Measurements from ENCODE around the gene RGL3. TPM values are rescaled to one million over a fixed set of nuclear protein-coding genes. Genes with fewer than 3 reads are reported as not detected.

RGL3 gene
- total RNA-seq, 5 donors from 2014 or later (not counting 1 experiment from before 2014, with no cell fraction given), result 0.22 to 0.72 (median 0.50) TPM; not detected in 2

GRCh38 chr19:11446652-11447301 is 27.7 kb upstream of the RGL3 start:
- no peaks in the 10 kb centered on the region for H3K9me3 Mint-ChIP-seq
- Histone ChIP-seq H3K27me3 (replicated peaks in 1 of 2; ENCODE audit: control insufficient read depth in 2 of 2, extremely low read depth in 1 of 2, insufficient read depth in 2 of 2, low read length in 1 of 2) (no peaks in the 10 kb centered on the region), H3K27ac (ENCODE audit: low read length) (no peak overlapping the region), H3K9me3 (no peaks in the 10 kb centered on the region), H3K4me1 (ENCODE audit: control insufficient read depth in 1 of 2, extremely low read depth in 1 of 2, insufficient read depth in 2 of 2, low read length in 2 of 2) (no peaks in the 10 kb centered on the region), H3K36me3 (ENCODE audit: control insufficient read depth in 2 of 2, extremely low read depth in 1 of 2, insufficient read depth in 1 of 2, low read length in 1 of 2) (peaks cover 22 to 64% of the 10 kb centered on the region in 2 donors), H3K4me3 (ENCODE audit: control insufficient read depth in 1 of 2, extremely low read depth in 1 of 2, low read length in 1 of 2) (no peak overlapping the region)
- no peaks in the 10 kb centered on the region for H3K27me3 Mint-ChIP-seq
- WGBS (ENCODE audit: insufficient coverage), result 84% methylated on average over 13 of the region's 23 CpGs
- peaks cover 17% of the 10 kb centered on the region for H3K36me3 Mint-ChIP-seq
- no peak overlapping the region for H3K27ac Mint-ChIP-seq
- H3K4me1 Mint-ChIP-seq, result peaks cover 1 to 4% (median 3%) of the 10 kb centered on the region in 3 donors
- ATAC-seq (replicated peaks in 1 of 4) (peak in 2 of 4 experiments; percentile 36 to 72), DNase-seq (peak in 23 of 35 experiments; percentile 14 to 61 (median 36))
- CTCF ChIA-PET, result no interaction called here
- no peak overlapping the region for H3K4me3 Mint-ChIP-seq
- POLR2A ChIA-PET, result no interaction called here

DNA sequence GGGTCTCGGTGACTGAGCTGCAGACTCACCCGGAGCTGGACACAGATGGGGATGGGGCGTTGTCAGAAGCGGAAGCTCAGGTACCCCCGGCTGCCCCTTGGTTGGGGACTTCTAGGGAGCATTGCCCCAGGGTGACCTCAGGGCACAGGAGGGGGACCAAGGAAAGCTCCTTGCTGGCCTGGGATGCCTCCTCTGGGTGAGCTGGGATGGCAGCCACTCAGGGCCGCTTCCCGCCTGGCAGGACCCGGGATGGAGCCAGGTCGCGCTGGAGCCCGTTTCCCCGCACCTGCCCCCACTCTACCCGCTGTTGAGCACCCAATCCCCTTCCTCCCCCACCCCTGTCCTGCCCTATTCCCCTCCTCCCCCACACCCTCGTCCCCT is 27.1 kb upstream of the RGL3 start:
- peaks cover 20% of the 10 kb centered on the region for H3K36me3 Mint-ChIP-seq
- ChIA-PET POLR2A (no interaction called here), CTCF (no interaction called here)
- H3K4me3 Mint-ChIP-seq, result no peak overlapping the region
- H3K27ac ChIP-seq (ENCODE audit: low read length), result no peak overlapping the region
- peaks cover 22 to 69% of the 10 kb centered on the region in 2 donors for H3K36me3 ChIP-seq (ENCODE audit: control insufficient read depth in 2 of 2, extremely low read depth in 1 of 2, insufficient read depth in 1 of 2, low read length in 1 of 2)
- no peaks in the 10 kb centered on the region for H3K9me3 ChIP-seq
- peaks cover 3 to 7% (median 3%) of the 10 kb centered on the region in 3 donors for H3K4me1 Mint-ChIP-seq
- H3K27me3 Mint-ChIP-seq, result no peaks in the 10 kb centered on the region
- H3K9me3 Mint-ChIP-seq, result no peaks in the 10 kb centered on the region
- H3K27ac Mint-ChIP-seq, result no peak overlapping the region
- DNase-seq, result no peak
- no peaks in the 10 kb centered on the region for H3K27me3 ChIP-seq (replicated peaks in 1 of 2; ENCODE audit: control insufficient read depth in 2 of 2, extremely low read depth in 1 of 2, insufficient read depth in 2 of 2, low read length in 1 of 2)
- no peak for ATAC-seq (replicated peaks in 1 of 4)
- 89% methylated on average over 8 of the region's 14 CpGs for WGBS (ENCODE audit: insufficient coverage)
- H3K4me3 ChIP-seq (ENCODE audit: control insufficient read depth in 1 of 2, extremely low read depth in 1 of 2, low read length in 1 of 2), result no peak overlapping the region
- no peaks in the 10 kb centered on the region for H3K4me1 ChIP-seq (ENCODE audit: control insufficient read depth in 1 of 2, extremely low read depth in 1 of 2, insufficient read depth in 2 of 2, low read length in 2 of 2)

DNA sequence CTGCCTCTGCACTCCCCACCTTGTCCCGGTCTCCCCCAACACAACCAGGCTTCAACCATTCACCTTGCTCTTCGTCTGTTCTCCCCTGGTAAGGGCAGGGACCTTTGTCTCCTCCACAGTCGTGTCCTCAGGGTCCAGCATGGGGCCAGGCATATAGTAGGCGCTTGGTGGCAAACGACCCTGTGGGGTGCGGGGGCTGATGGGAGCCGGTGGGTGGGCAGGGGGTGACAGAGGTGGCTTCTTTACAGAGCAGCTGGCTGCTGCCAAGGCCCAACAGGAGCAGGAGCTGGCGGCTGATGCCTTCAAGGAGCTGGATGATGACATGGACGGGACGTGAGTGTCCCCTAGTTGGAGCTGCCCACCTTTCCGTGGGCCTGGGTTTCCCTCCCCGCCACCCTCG is 26.0 kb upstream of the RGL3 start:
- CTCF ChIA-PET, result no interaction called here
- H3K9me3 Mint-ChIP-seq, result no peaks in the 10 kb centered on the region
- no peak overlapping the region for H3K27ac Mint-ChIP-seq
- H3K9me3 ChIP-seq, result no peaks in the 10 kb centered on the region
- H3K36me3 Mint-ChIP-seq, result peaks cover 26% of the 10 kb centered on the region
- no peaks in the 10 kb centered on the region for H3K27me3 ChIP-seq (replicated peaks in 1 of 2; ENCODE audit: control insufficient read depth in 2 of 2, extremely low read depth in 1 of 2, insufficient read depth in 2 of 2, low read length in 1 of 2)
- no peaks in the 10 kb centered on the region for H3K4me1 ChIP-seq (ENCODE audit: control insufficient read depth in 1 of 2, extremely low read depth in 1 of 2, insufficient read depth in 2 of 2, low read length in 2 of 2)
- ATAC-seq (replicated peaks in 1 of 4) (no peak), DNase-seq (no peak)
- POLR2A ChIA-PET, result no interaction called here
- H3K4me3 ChIP-seq (ENCODE audit: control insufficient read depth in 1 of 2, extremely low read depth in 1 of 2, low read length in 1 of 2), result no peak overlapping the region
- no peak overlapping the region for H3K4me3 Mint-ChIP-seq
- WGBS (ENCODE audit: insufficient coverage), result 94% methylated on average over 12 of the region's 13 CpGs
- H3K36me3 ChIP-seq (ENCODE audit: control insufficient read depth in 2 of 2, extremely low read depth in 1 of 2, insufficient read depth in 1 of 2, low read length in 1 of 2), result peaks cover 28 to 74% of the 10 kb centered on the region in 2 donors
- peaks cover 3 to 7% (median 3%) of the 10 kb centered on the region in 3 donors for H3K4me1 Mint-ChIP-seq
- no peaks in the 10 kb centered on the region for H3K27me3 Mint-ChIP-seq
- no peak overlapping the region for H3K27ac ChIP-seq (ENCODE audit: low read length)

GRCh38 chr19:11444059-11444458 is 24.9 kb upstream of the RGL3 start:
- no peak for DNase-seq
- ATAC-seq (replicated peaks in 1 of 4), result no peak
- ChIA-PET POLR2A (interaction anchor here in 1 of 2 donors (0.6 kb wide), 1 partner anchor 179 kb away, joined by 3 read pairs; no protein-coding TSS in a partner anchor), CTCF (interaction anchor here in 1 of 2 donors (0.8 kb wide), 1 partner anchor 8 kb away, joined by 7 read pairs; no protein-coding TSS in a partner anchor)
- peaks cover 20% of the 10 kb centered on the region for H3K36me3 Mint-ChIP-seq
- Histone ChIP-seq H3K27ac (ENCODE audit: low read length) (no peak overlapping the region), H3K27me3 (replicated peaks in 1 of 2; ENCODE audit: control insufficient read depth in 2 of 2, extremely low read depth in 1 of 2, insufficient read depth in 2 of 2, low read length in 1 of 2) (no peaks in the 10 kb centered on the region), H3K4me3 (ENCODE audit: control insufficient read depth in 1 of 2, extremely low read depth in 1 of 2, low read length in 1 of 2) (no peak overlapping the region), H3K4me1 (ENCODE audit: control insufficient read depth in 1 of 2, extremely low read depth in 1 of 2, insufficient read depth in 2 of 2, low read length in 2 of 2) (no peaks in the 10 kb centered on the region), H3K9me3 (no peaks in the 10 kb centered on the region), H3K36me3 (ENCODE audit: control insufficient read depth in 2 of 2, extremely low read depth in 1 of 2, insufficient read depth in 1 of 2, low read length in 1 of 2) (peaks cover 27 to 77% of the 10 kb centered on the region in 2 donors)
- peaks cover 3 to 7% (median 3%) of the 10 kb centered on the region in 3 donors for H3K4me1 Mint-ChIP-seq
- no peak overlapping the region for H3K27ac Mint-ChIP-seq
- WGBS (ENCODE audit: insufficient coverage), result 100% methylated on average over 1 of the region's 5 CpGs
- H3K27me3 Mint-ChIP-seq, result no peaks in the 10 kb centered on the region
- H3K4me3 Mint-ChIP-seq, result no peak overlapping the region
- no peaks in the 10 kb centered on the region for H3K9me3 Mint-ChIP-seq

DNA sequence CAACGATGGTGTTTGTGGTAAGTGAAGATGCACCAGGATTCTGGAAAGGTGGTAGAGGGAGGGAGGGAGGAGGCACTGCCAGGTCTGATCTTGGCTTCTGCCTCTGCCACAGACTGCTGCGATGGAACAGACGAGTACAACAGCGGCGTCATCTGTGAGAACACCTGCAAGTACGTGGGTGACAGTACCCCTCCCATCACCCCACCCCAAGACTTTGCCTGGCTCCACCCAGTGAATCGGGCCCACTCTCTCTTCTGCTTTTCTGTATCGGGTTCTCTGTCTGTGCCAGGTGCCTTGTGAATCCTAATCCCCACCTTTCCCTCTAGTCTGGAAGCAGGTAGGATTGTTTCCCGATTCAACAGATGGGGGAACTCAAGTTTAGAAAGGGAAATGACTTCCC is 18.8 kb upstream of the RGL3 start:
- WGBS (ENCODE audit: insufficient coverage), result no CpG with 5 or more reads among the region's 9 CpGs
- H3K9me3 Mint-ChIP-seq, result no peaks in the 10 kb centered on the region
- Histone ChIP-seq H3K36me3 (ENCODE audit: control insufficient read depth in 2 of 2, extremely low read depth in 1 of 2, insufficient read depth in 1 of 2, low read length in 1 of 2) (peaks cover 10 to 48% of the 10 kb centered on the region in 2 donors), H3K27ac (ENCODE audit: low read length) (no peak overlapping the region), H3K27me3 (replicated peaks in 1 of 2; ENCODE audit: control insufficient read depth in 2 of 2, extremely low read depth in 1 of 2, insufficient read depth in 2 of 2, low read length in 1 of 2) (no peaks in the 10 kb centered on the region), H3K4me3 (ENCODE audit: control insufficient read depth in 1 of 2, extremely low read depth in 1 of 2, low read length in 1 of 2) (no peak overlapping the region), H3K4me1 (ENCODE audit: control insufficient read depth in 1 of 2, extremely low read depth in 1 of 2, insufficient read depth in 2 of 2, low read length in 2 of 2) (peaks cover 6 to 27% of the 10 kb centered on the region in 2 experiments), H3K9me3 (no peaks in the 10 kb centered on the region)
- H3K4me3 Mint-ChIP-seq, result peak overlapping the region; percentile 36 to 98 (median 68)
- ChIA-PET POLR2A (no interaction called here), CTCF (no interaction called here)
- ATAC-seq (replicated peaks in 1 of 4) (no peak), DNase-seq (peak in 1 of 35 experiments; percentile 21)
- H3K27me3 Mint-ChIP-seq, result no peaks in the 10 kb centered on the region
- H3K27ac Mint-ChIP-seq, result no peak overlapping the region
- H3K36me3 Mint-ChIP-seq, result peaks cover 26% of the 10 kb centered on the region
- peaks cover 26 to 34% (median 32%) of the 10 kb centered on the region in 3 donors for H3K4me1 Mint-ChIP-seq

GRCh38 chr19:11435833-11436313 is 16.8 kb upstream of the RGL3 start:
- peak overlapping the region; percentile 94 to 98 for H3K27ac Mint-ChIP-seq
- Histone ChIP-seq H3K27me3 (replicated peaks in 1 of 2; ENCODE audit: control insufficient read depth in 2 of 2, extremely low read depth in 1 of 2, insufficient read depth in 2 of 2, low read length in 1 of 2) (peaks cover 0 to 3% of the 10 kb centered on the region in 2 experiments), H3K4me1 (ENCODE audit: control insufficient read depth in 1 of 2, extremely low read depth in 1 of 2, insufficient read depth in 2 of 2, low read length in 2 of 2) (peaks cover 6 to 27% of the 10 kb centered on the region in 2 experiments), H3K36me3 (ENCODE audit: control insufficient read depth in 2 of 2, extremely low read depth in 1 of 2, insufficient read depth in 1 of 2, low read length in 1 of 2) (peaks cover 6 to 32% of the 10 kb centered on the region in 2 donors), H3K4me3 (ENCODE audit: control insufficient read depth in 1 of 2, extremely low read depth in 1 of 2, low read length in 1 of 2) (peak overlapping the region; percentile 92 to 96), H3K27ac (ENCODE audit: low read length) (peak overlapping the region; percentile 75), H3K9me3 (no peaks in the 10 kb centered on the region)
- CTCF ChIA-PET, result interaction anchor here in 1 of 2 donors (0.7 to 1.8 kb wide), 4 partner anchors 14 to 61 kb away, joined by 6 to 24 read pairs (median 15); partner anchors contain the start of gene SWSAP1
- WGBS (ENCODE audit: insufficient coverage), result 3% methylated on average over 16 of the region's 21 CpGs
- ATAC-seq (replicated peaks in 1 of 4) (no peak), DNase-seq (peak in 2 of 35 experiments; percentile 19 to 28)
- H3K27me3 Mint-ChIP-seq, result peaks cover 0 to under 1% of the 10 kb centered on the region in 2 donors
- H3K4me1 Mint-ChIP-seq, result peaks cover 23 to 31% (median 25%) of the 10 kb centered on the region in 3 donors
- POLR2A ChIA-PET, result interaction anchor here in 1 of 2 donors (1.0 to 1.4 kb wide), 2 partner anchors 55 to 61 kb away, joined by 5 to 6 read pairs; partner anchors contain the start of gene SWSAP1
- H3K4me3 Mint-ChIP-seq, result peak overlapping the region; percentile 98 to 99 (median 99)
- no peaks in the 10 kb centered on the region for H3K9me3 Mint-ChIP-seq
- peaks cover 14% of the 10 kb centered on the region for H3K36me3 Mint-ChIP-seq

Data from T-cell (primary cell).